Testis (tissue), 2 donors: Measurements from ENCODE around the gene SKI.

Experiments used
- POLR2A ChIP-seq: fragments of 450-650 bp; IDR thresholded peaks from one replicate; pipeline ENCODE4 v1.6.1; 2017; ENCODE audit warnings: antibody characterized with exemption, mild to moderate bottlenecking, moderate library complexity
- TF ChIP-seq, protein P1 (sequence below), 3 experiments: fragments of 450-650 bp in 2 of 3; fragments of 200-600 bp in 1 of 3; sonication (generic) in 1 of 3; IDR thresholded peaks; one replicate each; pipeline ENCODE4 v1.5.1; 2016 to 2019; ENCODE audit warnings: antibody characterized with exemption in 3 of 3, mild to moderate bottlenecking in 2 of 3, moderate library complexity in 1 of 3

DNA sequence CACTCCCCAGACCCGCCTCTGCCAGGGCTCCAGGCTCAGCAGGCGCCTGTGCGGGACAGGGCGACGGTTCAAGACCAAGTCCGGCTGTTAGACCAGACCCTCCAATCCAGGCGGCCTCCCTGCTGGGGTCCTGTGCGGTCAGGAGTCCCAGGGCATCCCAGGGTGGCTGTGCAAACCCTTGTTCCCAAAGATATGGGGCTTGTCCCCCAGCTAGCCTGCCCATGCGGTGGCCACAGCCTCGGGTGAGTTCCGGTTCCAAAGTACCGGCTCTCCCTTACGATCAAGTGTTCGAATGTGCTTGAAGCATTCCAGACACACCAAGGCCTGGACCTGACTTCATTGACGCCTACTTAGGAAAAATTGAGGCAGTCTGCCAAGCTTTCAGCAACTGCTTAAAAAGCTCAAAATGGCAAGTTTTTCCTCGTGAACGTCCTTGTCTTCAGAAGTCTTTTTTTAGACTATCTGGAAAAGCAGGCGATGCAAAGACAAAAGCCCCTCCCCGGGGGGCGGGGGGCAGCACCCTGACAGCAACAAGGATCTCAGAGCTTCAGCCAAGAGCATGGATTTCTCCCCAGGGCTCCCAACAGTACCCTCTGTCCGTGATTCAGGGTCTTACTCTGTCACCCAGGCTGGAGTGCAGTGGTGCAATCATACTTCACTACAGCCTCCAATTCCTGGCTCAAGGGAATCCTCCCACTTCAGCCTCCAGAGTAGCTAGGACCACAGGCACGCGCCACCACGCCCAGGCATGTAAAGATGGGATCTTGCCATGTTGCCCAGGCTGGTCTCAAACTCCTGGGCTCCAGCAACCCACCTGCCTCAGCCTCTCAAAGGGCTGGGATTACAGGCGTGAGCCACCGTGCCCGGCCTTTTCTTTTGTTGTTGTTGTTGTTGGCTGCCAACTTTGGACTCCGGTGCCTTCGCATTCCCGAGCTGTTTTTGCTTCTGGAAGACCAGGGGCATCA lies 35.8 kb upstream of the SKI start:
- TF ChIP-seq POLR2A: no peak
- TF ChIP-seq, protein P1, sequence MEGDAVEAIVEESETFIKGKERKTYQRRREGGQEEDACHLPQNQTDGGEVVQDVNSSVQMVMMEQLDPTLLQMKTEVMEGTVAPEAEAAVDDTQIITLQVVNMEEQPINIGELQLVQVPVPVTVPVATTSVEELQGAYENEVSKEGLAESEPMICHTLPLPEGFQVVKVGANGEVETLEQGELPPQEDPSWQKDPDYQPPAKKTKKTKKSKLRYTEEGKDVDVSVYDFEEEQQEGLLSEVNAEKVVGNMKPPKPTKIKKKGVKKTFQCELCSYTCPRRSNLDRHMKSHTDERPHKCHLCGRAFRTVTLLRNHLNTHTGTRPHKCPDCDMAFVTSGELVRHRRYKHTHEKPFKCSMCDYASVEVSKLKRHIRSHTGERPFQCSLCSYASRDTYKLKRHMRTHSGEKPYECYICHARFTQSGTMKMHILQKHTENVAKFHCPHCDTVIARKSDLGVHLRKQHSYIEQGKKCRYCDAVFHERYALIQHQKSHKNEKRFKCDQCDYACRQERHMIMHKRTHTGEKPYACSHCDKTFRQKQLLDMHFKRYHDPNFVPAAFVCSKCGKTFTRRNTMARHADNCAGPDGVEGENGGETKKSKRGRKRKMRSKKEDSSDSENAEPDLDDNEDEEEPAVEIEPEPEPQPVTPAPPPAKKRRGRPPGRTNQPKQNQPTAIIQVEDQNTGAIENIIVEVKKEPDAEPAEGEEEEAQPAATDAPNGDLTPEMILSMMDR (IDR thresholded peaks at IDR 0.05): no peak
